LNCaP clone FGC (cell line): ENCODE results near the gene AACS.

ENCODE experiments used
- DNase-seq: peaks from one replicate; pipeline ENCODE4 v3.0.0-alpha.2; 2011; ENCODE audit warnings: low read depth
- H3K4me3 ChIP-seq: 2 replicates; pipeline ENCODE4 v1.5.1; 2011; ENCODE audit warnings: mild to moderate bottlenecking, low read depth, low read length, control low read depth
- CTCF ChIP-seq: IDR thresholded peaks from 2 replicates; pipeline ENCODE4 v1.5.1; 2012; ENCODE audit warnings: mild to moderate bottlenecking; ENCODE audit not compliant: control insufficient read depth, insufficient read depth; ENCODE audit errors: extremely low read depth

Gene AACS

DNA sequence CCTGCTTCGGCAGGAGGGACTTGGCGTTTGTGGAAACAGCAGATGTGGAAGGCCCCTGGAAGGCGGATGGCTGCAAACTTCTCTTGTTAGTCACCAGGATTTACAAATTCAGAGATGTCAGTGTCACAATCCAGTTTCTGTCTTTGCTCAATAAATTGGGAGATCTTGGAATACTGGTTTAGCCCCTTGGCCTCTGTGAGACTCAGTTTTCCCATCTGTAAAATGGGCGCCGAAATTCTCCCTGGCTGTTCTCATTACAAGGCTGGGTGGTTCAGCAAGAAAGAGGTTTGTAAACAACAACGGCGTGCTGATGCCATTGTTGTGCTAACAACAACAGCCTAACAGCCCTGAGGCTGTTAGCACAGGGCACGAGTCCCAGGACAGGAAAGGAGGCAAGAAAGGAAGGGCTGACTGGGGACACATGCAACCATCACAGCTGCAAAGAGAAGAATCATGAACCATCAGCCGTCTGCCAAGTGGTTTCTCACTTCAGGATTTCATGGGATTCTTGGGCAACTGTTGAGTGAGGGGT lies 127.5 kb downstream of the AACS start:
- no peak for DNase-seq
- no peak overlapping the region for H3K4me3 ChIP-seq
- TF ChIP-seq CTCF, result no peak
